Right lobe of liver (tissue), 6 donors: ENCODE results near the gene DMKN. TPM values are rescaled to one million over a fixed set of nuclear protein-coding genes. Genes with fewer than 3 reads are reported as not detected.

Experiments used
- ATAC-seq, 4 donors: fragments of 200-7000 bp; cut with Tn5 transposase; one replicate each; pipeline ENCODE4 v1.9.1; 2020; ENCODE audit warnings: mild to moderate bottlenecking in 4 of 4, moderate library complexity in 4 of 4
- DNase-seq, 3 donors: peaks; one replicate each; pipeline ENCODE4 v3.0.0-alpha.2; 2020
- H3K27ac ChIP-seq, 3 donors: fragments of 200-600 bp; one replicate each; pipeline ENCODE4 v1.8.0; 2022
- H3K27me3 ChIP-seq, 2 donors: fragments of 200-600 bp; one replicate each; pipeline ENCODE4 v1.8.0; 2022
- H3K36me3 ChIP-seq, 4 donors: fragments of 200-600 bp; sonication (generic) in 1 of 4; one replicate each; pipeline versions ENCODE4 v1.5.1 to v1.8.0; 2017 to 2022; ENCODE audit warnings: control low read depth in 1 of 4
- H3K4me1 ChIP-seq, 4 donors: fragments of 200-600 bp; sonication (generic) in 1 of 4; one replicate each; pipeline versions ENCODE4 v1.5.1 to v1.8.0; 2017 to 2022; ENCODE audit warnings: control low read depth in 1 of 4
- H3K4me3 ChIP-seq, 3 donors: fragments of 200-600 bp; one replicate each; pipeline ENCODE4 v1.8.0; 2022
- H3K9me3 ChIP-seq, 4 donors: fragments of 200-600 bp; sonication (generic) in 1 of 4; one replicate each; pipeline versions ENCODE4 v1.5.1 to v1.8.0; 2017 to 2022; ENCODE audit warnings: control low read depth in 1 of 4
- POLR2A ChIP-seq: fragments of 450-650 bp; IDR thresholded peaks from one replicate; pipeline ENCODE4 v1.6.1; 2017; ENCODE audit warnings: antibody characterized with exemption, mild to moderate bottlenecking
- WGBS: methylation state at CpG from one replicate; pipeline ENCODE4 v1.1.6; 2018; ENCODE audit warnings: low coverage, low lambda C conversion rate; ENCODE audit not compliant: insufficient coverage; ENCODE audit errors: missing lambda C conversion rate; 5-methylcytosine and 5-hydroxymethylcytosine counted together
- intact Hi-C, 2 donors: fragments of 100-400 bp; cut with DNase I; formaldehyde crosslinking; loops; one replicate each; pipeline versions ENCODE4 v1.11.2 to v1.14.1; 2022
- total RNA-seq, 6 experiments: library from RNA; depleted of rRNA in 2 of 6; stranded (reverse); fragments of >200 nt in 2 of 6; fragmentation: NEBNext Ultra II Directional in 3 of 6; extraction: Animal tissue kit (Norgen Biotek cat#: 25700) in 3 of 6; gene quantifications; one replicate each; pipeline versions ENCODE4 v1.1.0 to v1.2.4, GENCODE V29; 2016 to 2023
- TF ChIP-seq, protein P1 (sequence below), 4 donors: fragments of 200-600 bp in 3 of 4; fragments of 450-650 bp in 1 of 4; IDR thresholded peaks; one replicate each; pipeline versions ENCODE4 v1.5.1 to v1.8.0; 2016 to 2022; ENCODE audit warnings: antibody characterized with exemption in 4 of 4, mild to moderate bottlenecking in 2 of 4
- donor health status: DM: no; HTN: yes; CAD: no.
- donor health status: DM: no; HTN: no; CAD: no.
- donor health status: DM: no; HTN: no; CAD: no.
- donor health status: DM: no; HTN: yes; CAD: no.
- donor health status: DM: no; HTN: yes; CAD: no.

DMKN gene
- total RNA-seq, 6 experiments from 2014 or later: 1.0 to 4.0 (median 2.0) TPM

DNA sequence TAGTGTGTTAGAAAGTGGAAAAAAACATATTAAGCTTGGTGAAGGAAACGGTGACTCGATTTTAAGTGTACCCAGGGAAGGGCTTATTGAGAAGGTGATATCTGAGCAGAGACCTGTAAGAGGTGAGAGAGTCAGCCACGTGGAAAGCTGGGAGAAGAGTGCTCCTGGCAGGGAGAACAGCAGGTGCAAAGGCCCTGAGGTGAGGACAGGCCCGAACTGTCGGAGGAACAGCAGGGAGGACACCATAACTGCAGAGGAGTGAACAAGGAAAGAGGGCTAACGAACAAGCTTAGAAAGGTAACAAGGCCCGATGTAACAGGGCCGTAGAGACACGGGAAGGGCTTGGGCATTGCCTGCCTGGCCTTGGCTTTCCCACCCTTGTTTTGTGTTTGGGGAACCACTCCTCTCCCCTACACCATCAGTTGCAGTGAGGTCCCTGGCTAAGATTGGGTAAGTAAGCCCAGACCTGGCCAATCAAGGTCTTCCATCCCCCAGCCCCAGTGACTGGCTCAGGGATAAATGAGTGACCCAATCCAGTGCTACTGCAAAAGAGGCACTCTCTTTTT, 42.7 kb upstream of the DMKN start:
- Histone ChIP-seq H3K27ac (no peak overlapping the region), H3K9me3 (no peaks in the 10 kb centered on the region), H3K4me3 (no peak overlapping the region), H3K27me3 (no peaks in the 10 kb centered on the region), H3K4me1 (no peaks in the 10 kb centered on the region), H3K36me3 (no peaks in the 10 kb centered on the region)
- ATAC-seq (no peak), DNase-seq (no peak)
- intact Hi-C loops: no loop called here
- no peak for TF ChIP-seq POLR2A
- TF ChIP-seq, protein P1, sequence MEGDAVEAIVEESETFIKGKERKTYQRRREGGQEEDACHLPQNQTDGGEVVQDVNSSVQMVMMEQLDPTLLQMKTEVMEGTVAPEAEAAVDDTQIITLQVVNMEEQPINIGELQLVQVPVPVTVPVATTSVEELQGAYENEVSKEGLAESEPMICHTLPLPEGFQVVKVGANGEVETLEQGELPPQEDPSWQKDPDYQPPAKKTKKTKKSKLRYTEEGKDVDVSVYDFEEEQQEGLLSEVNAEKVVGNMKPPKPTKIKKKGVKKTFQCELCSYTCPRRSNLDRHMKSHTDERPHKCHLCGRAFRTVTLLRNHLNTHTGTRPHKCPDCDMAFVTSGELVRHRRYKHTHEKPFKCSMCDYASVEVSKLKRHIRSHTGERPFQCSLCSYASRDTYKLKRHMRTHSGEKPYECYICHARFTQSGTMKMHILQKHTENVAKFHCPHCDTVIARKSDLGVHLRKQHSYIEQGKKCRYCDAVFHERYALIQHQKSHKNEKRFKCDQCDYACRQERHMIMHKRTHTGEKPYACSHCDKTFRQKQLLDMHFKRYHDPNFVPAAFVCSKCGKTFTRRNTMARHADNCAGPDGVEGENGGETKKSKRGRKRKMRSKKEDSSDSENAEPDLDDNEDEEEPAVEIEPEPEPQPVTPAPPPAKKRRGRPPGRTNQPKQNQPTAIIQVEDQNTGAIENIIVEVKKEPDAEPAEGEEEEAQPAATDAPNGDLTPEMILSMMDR (IDR thresholded peaks at IDR 0.05): no peak
- 72% methylated on average over 7 of the region's 9 CpGs for WGBS

DNA sequence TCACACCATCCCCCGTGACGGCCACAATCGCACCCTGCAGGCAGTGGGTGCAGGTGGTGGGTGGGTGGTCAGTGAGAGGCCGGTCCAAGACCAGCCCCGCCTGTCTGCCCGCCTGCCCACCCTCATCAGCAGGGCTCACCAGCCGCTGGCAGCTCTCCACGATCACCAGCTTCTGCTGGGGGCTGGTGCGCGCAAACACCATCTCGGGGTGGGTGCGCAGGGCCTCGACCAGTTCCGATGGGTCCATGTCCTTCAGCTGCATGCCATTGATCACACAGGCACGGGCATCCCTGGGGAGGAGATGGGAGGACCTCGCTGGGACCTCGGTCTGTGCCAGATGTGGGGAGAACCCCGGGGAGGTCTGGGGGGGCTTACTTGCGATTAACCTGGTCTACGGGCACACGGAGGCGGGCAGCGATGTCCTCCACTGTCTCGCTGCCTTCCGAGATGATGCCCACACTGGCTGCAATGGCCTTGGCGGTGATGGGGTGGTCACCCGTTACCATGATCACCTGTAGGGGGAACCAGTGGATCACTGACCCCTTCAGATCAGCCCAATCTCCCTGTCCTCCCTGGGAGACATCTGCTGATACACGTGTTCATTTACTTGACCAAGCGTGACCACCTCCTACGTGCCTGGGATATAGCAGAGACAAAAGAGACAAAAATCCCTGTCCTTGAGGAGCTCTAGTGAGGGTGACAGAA, 42.0 kb upstream of the DMKN start:
- Histone ChIP-seq H3K4me1 (no peaks in the 10 kb centered on the region), H3K27ac (no peak overlapping the region), H3K9me3 (no peaks in the 10 kb centered on the region), H3K27me3 (no peaks in the 10 kb centered on the region), H3K36me3 (no peaks in the 10 kb centered on the region), H3K4me3 (no peak overlapping the region)
- 51% methylated on average over 11 of the region's 30 CpGs for WGBS
- ATAC-seq (peak in 2 of 4 donors; percentile 20 to 54), DNase-seq (no peak)
- intact Hi-C loops: no loop called here
- TF ChIP-seq, protein P1 (IDR thresholded peaks at IDR 0.05): peak in 3 of 4 donors; percentile 6 to 12 (median 11)
- TF ChIP-seq POLR2A: no peak

DNA sequence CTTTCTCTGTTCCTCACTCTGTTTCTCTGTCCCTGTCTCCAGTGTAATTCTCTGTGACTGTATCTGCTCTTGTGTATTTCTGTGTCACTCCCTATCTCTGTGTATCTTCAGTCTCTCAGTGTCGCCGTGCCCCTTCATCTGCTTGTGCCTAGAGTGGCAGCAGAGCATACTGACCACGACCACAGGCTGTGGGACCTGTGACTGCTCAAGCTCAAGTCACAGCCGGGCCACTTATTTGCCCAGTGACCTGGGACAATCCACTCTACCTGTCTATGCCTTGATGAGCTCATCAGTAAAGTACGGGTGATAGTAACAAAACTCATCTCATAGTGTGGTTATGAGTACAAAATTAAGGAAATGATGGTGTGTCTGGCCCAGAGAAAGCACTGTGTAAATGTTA, 40.6 kb upstream of the DMKN start:
- TF ChIP-seq, protein P1 (IDR thresholded peaks at IDR 0.05): no peak
- no peak for TF ChIP-seq POLR2A

DNA sequence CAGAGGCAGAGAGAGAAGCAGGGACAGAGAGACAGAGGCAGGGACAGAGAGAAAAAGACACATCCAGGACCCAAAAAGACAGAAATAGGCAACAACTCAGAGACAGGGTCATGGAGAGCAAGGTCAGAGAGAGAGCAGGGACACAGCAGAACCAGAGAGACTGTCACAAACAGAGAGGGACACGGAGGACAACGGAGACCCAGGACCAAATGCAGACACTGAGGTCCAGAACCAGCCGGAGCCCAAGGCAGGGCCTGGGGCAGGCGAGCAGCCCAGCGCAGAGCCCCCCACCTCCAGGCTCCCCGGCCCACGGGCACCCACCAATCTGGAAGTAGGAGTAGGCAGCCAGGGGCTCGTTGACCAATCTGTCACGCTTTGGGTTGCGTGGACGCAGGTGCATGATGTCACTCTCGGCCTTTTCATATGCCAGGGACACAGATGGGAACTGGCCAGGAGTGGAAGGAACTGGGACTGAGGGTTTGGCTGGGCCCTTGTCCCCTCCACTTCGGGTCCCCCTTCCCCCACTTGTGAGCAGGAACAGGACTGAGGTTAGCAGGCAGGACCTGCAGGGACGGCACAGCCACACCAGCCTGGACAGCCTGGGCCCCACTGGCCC, 40.0 kb upstream of the DMKN start:
- no peaks in the 10 kb centered on the region for H3K9me3 ChIP-seq
- DNase-seq (no peak), ATAC-seq (no peak)
- no peaks in the 10 kb centered on the region for H3K4me1 ChIP-seq
- intact Hi-C loops: no loop called here
- WGBS: 47% methylated on average over 3 of the region's 14 CpGs
- no peak overlapping the region for H3K27ac ChIP-seq
- H3K27me3 ChIP-seq: no peaks in the 10 kb centered on the region
- no peak overlapping the region for H3K4me3 ChIP-seq
- H3K36me3 ChIP-seq: no peaks in the 10 kb centered on the region
- TF ChIP-seq POLR2A: no peak
- TF ChIP-seq, protein P1 (IDR thresholded peaks at IDR 0.05): no peak

More for the DNA sequence above, 40.6 kb upstream of the DMKN start:
- H3K36me3 ChIP-seq: no peaks in the 10 kb centered on the region
- no peak for DNase-seq
- H3K27ac ChIP-seq: no peak overlapping the region
- H3K27me3 ChIP-seq: no peaks in the 10 kb centered on the region
- H3K4me1 ChIP-seq: no peaks in the 10 kb centered on the region
- intact Hi-C loops: no loop called here
- 64% methylated on average over 5 of the region's 5 CpGs for WGBS
- ATAC-seq: no peak
- no peak overlapping the region for H3K4me3 ChIP-seq
- H3K9me3 ChIP-seq: no peaks in the 10 kb centered on the region
